A549 (cell line): ENCODE data around the gene HNRNPLL. TPM values are rescaled to one million over a fixed set of nuclear protein-coding genes. Genes with fewer than 3 reads are reported as not detected.

Experiments
- ATAC-seq, 2 experiments: fragments of 200-7000 bp in 1 of 2; fragments of >200 bp in 1 of 2; cut with Nextera tagmentation in 1 of 2; cut with Tn5 transposase in 1 of 2; 3 replicates each; pipeline versions ENCODE4 v1.8.0 to v1.9.1; 2018 to 2020; ENCODE audit warnings: mild to moderate bottlenecking in 1 of 2, moderate library complexity in 1 of 2
- CTCF ChIA-PET: fragments of 300-600 bp; sonication (Branson Sonifier 250); formaldehyde crosslinking; extraction: SDS; loops from one replicate; lab custom pipeline; 2021; ENCODE audit warnings: antibody characterized with exemption, inconsistent platforms; lab: Yijun Ruan, JAX
- POLR2A ChIA-PET: fragments of 350-600 bp; formaldehyde crosslinking; extraction: SDS; loops from one replicate; lab custom pipeline; 2021; ENCODE audit warnings: antibody characterized with exemption, inconsistent platforms; lab: Yijun Ruan, JAX
- DNase-seq, 2 experiments: peaks; one replicate each; pipeline versions ENCODE4 v3.0.0 to v3.0.0-alpha.2; 2011 to 2016; ENCODE audit warnings: low read depth in 1 of 2, low spot score in 1 of 2
- FAIRE-seq: peaks from 2 replicates; lab custom pipeline; 2011; peaks lifted over from hg19 to GRCh38; lab: Jason Lieb, UNC
- H3K27ac ChIP-seq, 2 experiments: fragments of >200 bp; sonication (Bioruptor Twin); formaldehyde crosslinking; 3 replicates each; pipeline ENCODE4 v1.5.1; 2016 to 2017
- H3K4me1 ChIP-seq: fragments of >200 bp; sonication (Bioruptor Twin); formaldehyde crosslinking; 3 replicates; pipeline ENCODE4 v1.6.1; 2016
- H3K4me2 ChIP-seq: fragments of >200 bp; sonication (Bioruptor Twin); formaldehyde crosslinking; 3 replicates; pipeline ENCODE4 v1.6.1; 2016
- H3K4me3 ChIP-seq: fragments of >200 bp; sonication (Bioruptor Twin); formaldehyde crosslinking; 3 replicates; pipeline ENCODE4 v1.5.1; 2016
- H3K9me3 ChIP-seq: fragments of >200 bp; sonication (Bioruptor Twin); formaldehyde crosslinking; 3 replicates; pipeline ENCODE4 v1.6.1; 2016
- BCL3 ChIP-seq: fragments of >200 bp; sonication (Bioruptor Twin); formaldehyde crosslinking; IDR thresholded peaks from 3 replicates; pipeline ENCODE4 v1.6.1; 2016
- BHLHE40 ChIP-seq: IDR thresholded peaks from 2 replicates; pipeline ENCODE4 v1.6.1; 2012; ENCODE audit warnings: low read depth, low read length, inconsistent platforms
- CEBPB ChIP-seq, 2 experiments: fragments of >200 bp in 1 of 2; sonication (Bioruptor Twin) in 1 of 2; formaldehyde crosslinking in 1 of 2; IDR thresholded peaks; 2 replicates each; pipeline ENCODE4 v1.6.1; 2012 to 2016
- CHD4 ChIP-seq: fragments of 200-600 bp; sonication (generic); IDR thresholded peaks from 2 replicates; pipeline ENCODE4 v1.6.1; 2016; ENCODE audit warnings: antibody characterized with exemption, mild to moderate bottlenecking, borderline replicate concordance
- EHMT2 ChIP-seq: fragments of 200-600 bp; sonication (generic); IDR thresholded peaks from 2 replicates; pipeline ENCODE4 v1.6.1; 2016; ENCODE audit warnings: antibody characterized with exemption, low read depth, mild to moderate bottlenecking, moderate library complexity
- FOXS1 ChIP-seq: fragments of 250-450 bp; sonication (Bioruptor Pico); IDR thresholded peaks from 2 replicates; pipeline ENCODE4 v1.5.0; 2020; ENCODE audit warnings: mild to moderate bottlenecking, moderate library complexity
- JUNB ChIP-seq: fragments of >200 bp; sonication (Bioruptor Twin); formaldehyde crosslinking; IDR thresholded peaks from 2 replicates; pipeline ENCODE4 v1.6.1; 2016
- MAZ ChIP-seq: fragments of 150-350 bp; IDR thresholded peaks from 2 replicates; pipeline ENCODE4 v1.6.1; 2014; ENCODE audit warnings: antibody characterized with exemption, low read depth, low read length, borderline replicate concordance
- NPAS2 ChIP-seq: fragments of 250-450 bp; sonication (Bioruptor Pico); IDR thresholded peaks from 2 replicates; pipeline ENCODE4 v1.8.0; 2022; ENCODE audit warnings: mild to moderate bottlenecking, moderate library complexity, borderline replicate concordance
- PHF8 ChIP-seq: fragments of 200-600 bp; sonication (generic); IDR thresholded peaks from 2 replicates; pipeline ENCODE4 v1.6.1; 2016; ENCODE audit warnings: low read depth, mild to moderate bottlenecking, antibody characterized with exemption, moderate library complexity, borderline replicate concordance
- POLR2A ChIP-seq: IDR thresholded peaks from 2 replicates; pipeline ENCODE4 v1.6.1; 2012; ENCODE audit warnings: mild to moderate bottlenecking, low read length
- RARB ChIP-seq: fragments of 250-450 bp; sonication (Bioruptor Pico); IDR thresholded peaks from 2 replicates; pipeline ENCODE4 v1.8.0; 2021; ENCODE audit warnings: mild to moderate bottlenecking, moderate library complexity
- RCOR1 ChIP-seq: fragments of 150-350 bp; IDR thresholded peaks from 2 replicates; pipeline ENCODE4 v1.6.1; 2014; ENCODE audit warnings: antibody characterized with exemption, low read length, low read depth
- TP53 ChIP-seq: fragments of 250-450 bp; sonication (Bioruptor Pico); IDR thresholded peaks from 2 replicates; pipeline ENCODE4 v1.5.0; 2021; ENCODE audit warnings: mild to moderate bottlenecking, moderate library complexity
- ZNF302 ChIP-seq: fragments of 250-450 bp; sonication (Bioruptor Pico); IDR thresholded peaks from 2 replicates; pipeline ENCODE4 v1.9.0; 2021; ENCODE audit warnings: inconsistent platforms, mild to moderate bottlenecking, moderate library complexity
- WGBS: methylation state at CpG from one replicate; pipeline ENCODE4 v1.1.6; 2017; ENCODE audit errors: missing lambda C conversion rate; 5-methylcytosine and 5-hydroxymethylcytosine counted together
- polyA plus RNA-seq, 4 experiments: library from polyadenylated mRNA; depleted of rRNA in 3 of 4; stranded (reverse); fragments of >200 nt; fragmentation: RNase III in 1 of 4; extraction: RNeasy Plus Mini Kit Qiagen cat#74134 plus additional on column Dnase treatment in 1 of 4; gene quantifications; 2 replicates in 3 of 4; 3 replicates in 1 of 4; pipeline ENCODE4 v1.2.3, GENCODE V29; 2011 to 2017
- TF ChIP-seq, protein P1 (sequence below): fragments of 250-450 bp; sonication (Bioruptor Pico); IDR thresholded peaks from 2 replicates; pipeline ENCODE4 v1.5.0; 2021; ENCODE audit warnings: mild to moderate bottlenecking, moderate library complexity, borderline replicate concordance
- TF ChIP-seq, protein P2 (sequence below): IDR thresholded peaks from 2 replicates; pipeline ENCODE4 v1.6.1; 2012; ENCODE audit warnings: low read depth, borderline replicate concordance
- TF ChIP-seq, protein P3 (sequence below): IDR thresholded peaks from 2 replicates; pipeline ENCODE4 v1.6.1; 2012
- TF ChIP-seq, protein P4 (sequence below): fragments of >200 bp; sonication (Bioruptor Twin); formaldehyde crosslinking; IDR thresholded peaks from 3 replicates; pipeline ENCODE4 v1.5.1; 2016

The HNRNPLL gene
- polyA plus RNA-seq, 2 of the 4 experiments (the other 2 are of a cell fraction) = 39.0 to 73.8 TPM

GRCh38 chr2:38620282-38620977, 17.7 kb upstream of the HNRNPLL start (continued):
- TF ChIP-seq, protein P1, sequence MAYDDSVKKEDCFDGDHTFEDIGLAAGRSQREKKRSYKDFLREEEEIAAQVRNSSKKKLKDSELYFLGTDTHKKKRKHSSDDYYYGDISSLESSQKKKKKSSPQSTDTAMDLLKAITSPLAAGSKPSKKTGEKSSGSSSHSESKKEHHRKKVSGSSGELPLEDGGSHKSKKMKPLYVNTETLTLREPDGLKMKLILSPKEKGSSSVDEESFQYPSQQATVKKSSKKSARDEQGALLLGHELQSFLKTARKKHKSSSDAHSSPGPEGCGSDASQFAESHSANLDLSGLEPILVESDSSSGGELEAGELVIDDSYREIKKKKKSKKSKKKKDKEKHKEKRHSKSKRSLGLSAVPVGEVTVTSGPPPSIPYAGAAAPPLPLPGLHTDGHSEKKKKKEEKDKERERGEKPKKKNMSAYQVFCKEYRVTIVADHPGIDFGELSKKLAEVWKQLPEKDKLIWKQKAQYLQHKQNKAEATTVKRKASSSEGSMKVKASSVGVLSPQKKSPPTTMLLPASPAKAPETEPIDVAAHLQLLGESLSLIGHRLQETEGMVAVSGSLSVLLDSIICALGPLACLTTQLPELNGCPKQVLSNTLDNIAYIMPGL = no peak
- TF ChIP-seq, protein P2, sequence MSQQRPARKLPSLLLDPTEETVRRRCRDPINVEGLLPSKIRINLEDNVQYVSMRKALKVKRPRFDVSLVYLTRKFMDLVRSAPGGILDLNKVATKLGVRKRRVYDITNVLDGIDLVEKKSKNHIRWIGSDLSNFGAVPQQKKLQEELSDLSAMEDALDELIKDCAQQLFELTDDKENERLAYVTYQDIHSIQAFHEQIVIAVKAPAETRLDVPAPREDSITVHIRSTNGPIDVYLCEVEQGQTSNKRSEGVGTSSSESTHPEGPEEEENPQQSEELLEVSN = no peak
- TF ChIP-seq CHD4 (no peak), FOXS1 (CRISPR knock-in tag) (no peak)

DNA sequence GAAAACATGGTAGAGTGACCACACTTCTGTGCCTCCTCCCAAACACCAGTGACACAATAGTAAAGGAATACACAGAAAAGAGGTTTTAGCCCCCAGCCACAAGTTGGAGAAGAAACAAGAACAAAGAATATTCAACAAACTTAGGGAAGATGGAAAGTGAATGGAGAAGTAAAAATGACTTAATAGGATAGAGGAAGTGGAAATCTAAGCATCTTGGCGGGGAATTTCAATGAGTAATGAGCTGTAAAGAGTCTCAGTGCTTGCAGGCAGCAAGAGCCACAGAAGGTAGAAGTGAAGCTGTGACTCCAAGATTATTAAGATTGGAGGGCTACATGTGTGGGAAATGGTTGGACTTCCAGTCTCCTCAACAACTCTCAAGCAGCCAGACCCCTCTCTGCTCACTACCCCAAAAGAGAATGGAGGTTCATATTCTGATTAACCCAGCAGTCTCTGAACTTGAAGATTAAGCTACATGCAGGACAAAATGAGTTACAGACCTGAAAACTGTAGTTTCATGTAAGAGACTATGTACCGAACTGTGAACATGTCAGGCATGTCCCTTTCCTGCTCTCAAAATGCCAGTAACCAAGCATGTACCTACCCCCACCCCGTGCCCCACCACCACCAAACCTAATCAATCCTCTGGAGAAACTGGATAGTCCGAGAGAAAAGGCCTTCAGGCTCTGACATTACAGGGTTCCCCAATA, 16.9 kb upstream of the HNRNPLL start:
- no peak for DNase-seq
- FAIRE-seq = no peak

GRCh38 chr2:38617301-38617700, 14.6 kb upstream of the HNRNPLL start:
- DNase-seq (no peak), FAIRE-seq (no peak), ATAC-seq (no peak)
- Histone ChIP-seq H3K9me3 (no peaks in the 10 kb centered on the region), H3K4me2 (no peak overlapping the region), H3K4me3 (no peak overlapping the region), H3K27ac (no peak overlapping the region), H3K4me1 (peaks cover 6% of the 10 kb centered on the region; the same call in 2 of the 3 replicates)
- 74% methylated on average over 3 of the region's 3 CpGs for WGBS
- CTCF ChIA-PET = interaction anchor here (0.6 to 2.1 kb wide), 5 partner anchors 10 to 123 kb away, joined by 3 to 13 read pairs (median 4); partner anchors contain the start of gene HNRNPLL
- POLR2A ChIA-PET = interaction anchor here (2.8 kb wide), 1 partner anchor 134 kb away, joined by 20 read pairs; the partner anchor contains the start of gene SRSF7
- TF ChIP-seq RARB (CRISPR knock-in tag) = no peak
- TF ChIP-seq, protein P3, sequence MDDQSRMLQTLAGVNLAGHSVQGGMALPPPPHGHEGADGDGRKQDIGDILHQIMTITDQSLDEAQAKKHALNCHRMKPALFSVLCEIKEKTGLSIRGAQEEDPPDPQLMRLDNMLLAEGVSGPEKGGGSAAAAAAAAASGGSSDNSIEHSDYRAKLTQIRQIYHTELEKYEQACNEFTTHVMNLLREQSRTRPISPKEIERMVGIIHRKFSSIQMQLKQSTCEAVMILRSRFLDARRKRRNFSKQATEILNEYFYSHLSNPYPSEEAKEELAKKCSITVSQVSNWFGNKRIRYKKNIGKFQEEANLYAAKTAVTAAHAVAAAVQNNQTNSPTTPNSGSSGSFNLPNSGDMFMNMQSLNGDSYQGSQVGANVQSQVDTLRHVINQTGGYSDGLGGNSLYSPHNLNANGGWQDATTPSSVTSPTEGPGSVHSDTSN = no peak
- no peak for TF ChIP-seq CEBPB (IDR thresholded peaks at IDR 0.05)
- TF ChIP-seq ZNF302 (CRISPR knock-in tag) = no peak
- TF ChIP-seq PHF8 = no peak

More for the DNA sequence above, 16.9 kb upstream of the HNRNPLL start:
- no peaks in the 10 kb centered on the region for H3K9me3 ChIP-seq
- no peak overlapping the region for H3K4me3 ChIP-seq
- POLR2A ChIA-PET = interaction anchor here (1.0 kb wide), 1 partner anchor 132 kb away, joined by 3 read pairs; the partner anchor contains the start of gene SRSF7
- H3K4me2 ChIP-seq = no peak overlapping the region
- peaks cover 6% of the 10 kb centered on the region; the same call in 2 of the 3 replicates for H3K4me1 ChIP-seq
- TF ChIP-seq JUNB (no peak), BCL3 (no peak), FOXS1 (CRISPR knock-in tag) (no peak), POLR2A (no peak), BHLHE40 (no peak), CEBPB (IDR thresholded peaks at IDR 0.05) (no peak), MAZ (no peak), RCOR1 (no peak), EHMT2 (no peak), CHD4 (no peak), NPAS2 (no peak), TP53 (CRISPR knock-in tag) (no peak)
- TF ChIP-seq, protein P4, sequence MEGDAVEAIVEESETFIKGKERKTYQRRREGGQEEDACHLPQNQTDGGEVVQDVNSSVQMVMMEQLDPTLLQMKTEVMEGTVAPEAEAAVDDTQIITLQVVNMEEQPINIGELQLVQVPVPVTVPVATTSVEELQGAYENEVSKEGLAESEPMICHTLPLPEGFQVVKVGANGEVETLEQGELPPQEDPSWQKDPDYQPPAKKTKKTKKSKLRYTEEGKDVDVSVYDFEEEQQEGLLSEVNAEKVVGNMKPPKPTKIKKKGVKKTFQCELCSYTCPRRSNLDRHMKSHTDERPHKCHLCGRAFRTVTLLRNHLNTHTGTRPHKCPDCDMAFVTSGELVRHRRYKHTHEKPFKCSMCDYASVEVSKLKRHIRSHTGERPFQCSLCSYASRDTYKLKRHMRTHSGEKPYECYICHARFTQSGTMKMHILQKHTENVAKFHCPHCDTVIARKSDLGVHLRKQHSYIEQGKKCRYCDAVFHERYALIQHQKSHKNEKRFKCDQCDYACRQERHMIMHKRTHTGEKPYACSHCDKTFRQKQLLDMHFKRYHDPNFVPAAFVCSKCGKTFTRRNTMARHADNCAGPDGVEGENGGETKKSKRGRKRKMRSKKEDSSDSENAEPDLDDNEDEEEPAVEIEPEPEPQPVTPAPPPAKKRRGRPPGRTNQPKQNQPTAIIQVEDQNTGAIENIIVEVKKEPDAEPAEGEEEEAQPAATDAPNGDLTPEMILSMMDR = no peak
- H3K27ac ChIP-seq = no peak overlapping the region
- no peak for ATAC-seq
- 77% methylated on average over 4 of the region's 4 CpGs for WGBS
- CTCF ChIA-PET = interaction anchor here (1.0 to 2.0 kb wide), 4 partner anchors 16 to 86 kb away, joined by 3 to 7 read pairs (median 4); partner anchors contain the start of gene HNRNPLL
